Measurements from ENCODE around the gene CALHM2. TPM values are rescaled to one million over a fixed set of nuclear protein-coding genes. Genes with fewer than 3 reads are reported as not detected.

The CALHM2 gene
- total and polyA plus RNA-seq, 2 donors, result 3.6 to 13.8 TPM

Other genes with a start within 250 kb of the CALHM2 start
- gene RPEL1, start 206.5 kb downstream of the CALHM2 start, total RNA-seq, result 0.05 TPM
- gene RPEL1, start 206.5 kb downstream of the CALHM2 start, polyA plus RNA-seq, result 0.02 TPM
- 0.94 TPM for gene INA, start 175.2 kb downstream of the CALHM2 start, total RNA-seq
- 0.98 TPM for gene INA, start 175.2 kb downstream of the CALHM2 start, polyA plus RNA-seq
- gene PCGF6, start 101.2 kb downstream of the CALHM2 start, total RNA-seq, result 9.1 TPM
- gene PCGF6, start 101.2 kb downstream of the CALHM2 start, polyA plus RNA-seq, result 12.6 TPM
- gene TAF5, start 84.4 kb downstream of the CALHM2 start, total RNA-seq, result 9.4 TPM
- gene TAF5, start 84.4 kb downstream of the CALHM2 start, polyA plus RNA-seq, result 5.1 TPM
- 464 TPM for gene ATP5MK, start 55.9 kb downstream of the CALHM2 start, total RNA-seq
- gene ATP5MK, start 55.9 kb downstream of the CALHM2 start, polyA plus RNA-seq, result 772 TPM
- 28.0 TPM for gene PDCD11, start 55.7 kb downstream of the CALHM2 start, total RNA-seq
- 20.4 TPM for gene PDCD11, start 55.7 kb downstream of the CALHM2 start, polyA plus RNA-seq
- 0.09 TPM for gene CALHM1, start 6.5 kb upstream of the CALHM2 start, total RNA-seq
- gene CALHM1, start 6.5 kb upstream of the CALHM2 start, polyA plus RNA-seq, result 0.05 TPM
- 0.09 TPM for gene CALHM3, start 26.9 kb upstream of the CALHM2 start, total RNA-seq
- 0.32 TPM for gene CALHM3, start 26.9 kb upstream of the CALHM2 start, polyA plus RNA-seq
- gene NEURL1, start 41.3 kb upstream of the CALHM2 start, total RNA-seq, result 1.6 TPM
- gene NEURL1, start 41.3 kb upstream of the CALHM2 start, polyA plus RNA-seq, result 3.0 TPM

All from thymus (tissue), 2 donors.